Activated CD8-positive, alpha-beta memory T cell treated with anti-CD3 and anti-CD28 coated beads, Interleukin-2, amount 50 U/mL, for 24 hours (primary cell): Measurements from ENCODE around the gene TBC1D26.
"Not testable (repeated sequence)": the region's sequence is repeated elsewhere in the genome, so short reads cannot be mapped to it uniquely, and the experiment has no call there.

Experiments used
- DNase-seq: peaks from one replicate; pipeline ENCODE4 v3.0.0-alpha.2; 2020; ENCODE audit errors: extremely low read depth

Gene TBC1D26

DNA sequence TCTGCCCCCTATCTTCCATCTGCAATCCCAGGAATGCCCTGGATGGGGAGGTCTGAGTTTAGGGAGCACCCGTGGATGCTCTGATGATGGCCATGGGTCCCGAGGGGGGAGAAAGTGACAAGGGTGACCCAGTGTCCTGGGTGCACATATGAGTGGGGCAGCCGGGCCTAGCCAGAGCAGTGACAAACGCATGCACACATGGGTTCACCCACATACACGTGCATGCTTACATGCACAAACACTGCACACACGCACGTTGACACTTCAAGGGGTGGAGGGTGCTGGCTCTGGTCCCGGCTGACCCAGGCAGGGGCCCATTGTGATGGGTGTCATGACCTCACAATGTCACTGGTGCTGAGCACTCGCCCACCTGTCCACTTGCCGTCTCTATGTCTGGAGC lies at the start of gene TBC1D26:
TBC1D26 (plus strand) TSS at position 384 of the 400 bp plus-strand sequence. CDS start 3,066 bp downstream, outside the sequence.
- not testable (repeated sequence) for DNase-seq

DNA sequence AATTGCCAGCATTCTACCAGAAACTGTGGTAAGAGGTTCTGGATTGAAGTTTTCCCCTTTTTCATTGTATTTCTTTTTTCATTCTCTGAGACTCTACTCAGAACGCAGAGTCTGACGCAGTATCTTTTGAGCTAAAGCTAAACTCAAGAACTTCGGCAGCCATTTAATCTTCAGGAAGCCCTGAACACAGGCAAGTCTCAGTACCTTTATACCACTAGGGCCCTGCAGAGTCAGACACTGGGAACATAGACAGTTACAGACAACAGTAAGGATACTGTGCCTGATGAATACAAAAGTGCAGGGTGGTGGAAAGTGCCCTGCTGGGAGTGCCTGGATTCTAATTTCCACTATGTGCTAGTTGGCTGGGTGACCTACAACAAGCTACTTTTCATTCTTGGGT lies 48.9 kb upstream of the TBC1D26 start:
- not testable (repeated sequence) for DNase-seq

GRCh38 chr17:15683824-15684478 lies 48.1 kb upstream of the TBC1D26 start, which contains the start of gene TRIM16:
TRIM16 (minus strand) TSS chr17:15684311; CDS start chr17:15651609, 32,702 bp downstream.
- peak; percentile 49 for DNase-seq

- DNase-seq: not testable (repeated sequence)
Measured at GRCh38 chr17:15687494-15687893, 44.6 kb upstream of the TBC1D26 start.

GRCh38 chr17:15698967-15699366 lies 33.1 kb upstream of the TBC1D26 start:
- DNase-seq: not testable (repeated sequence)

DNA sequence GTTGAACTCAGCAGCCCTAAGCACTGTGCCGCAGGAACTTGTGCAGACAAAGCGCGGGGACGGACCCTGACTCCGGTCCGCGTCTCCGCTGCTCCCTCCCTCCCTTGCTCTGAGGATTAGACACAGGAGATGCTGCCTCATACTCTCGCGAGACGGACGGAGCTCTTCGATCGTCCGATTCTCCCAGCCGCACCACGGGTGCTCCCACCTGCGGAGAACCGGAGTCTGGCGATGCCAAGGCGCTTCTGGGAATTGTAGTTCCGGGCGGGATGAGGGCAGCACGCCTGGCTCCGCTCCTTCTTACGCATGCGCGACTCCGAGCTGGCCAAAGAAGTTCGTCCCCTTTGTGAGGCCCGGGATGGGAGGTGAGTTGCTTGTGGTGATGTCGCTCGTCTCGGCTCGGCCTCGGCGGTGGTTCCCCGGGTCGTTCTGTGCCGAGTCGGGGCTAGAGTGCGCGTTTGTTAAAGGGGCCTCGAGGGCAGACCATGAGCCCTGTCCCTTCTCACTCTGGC lies 32.6 kb upstream of the TBC1D26 start, which contains the start of gene ZNF286A:
ZNF286A (plus strand) TSS at position 340 of the 512 bp plus-strand sequence. CDS start 578 bp downstream, outside the sequence.
- DNase-seq: peak; percentile 95

- DNase-seq: not testable (repeated sequence)
Measured at GRCh38 chr17:15699937-15700336, 32.1 kb upstream of the TBC1D26 start.

DNA sequence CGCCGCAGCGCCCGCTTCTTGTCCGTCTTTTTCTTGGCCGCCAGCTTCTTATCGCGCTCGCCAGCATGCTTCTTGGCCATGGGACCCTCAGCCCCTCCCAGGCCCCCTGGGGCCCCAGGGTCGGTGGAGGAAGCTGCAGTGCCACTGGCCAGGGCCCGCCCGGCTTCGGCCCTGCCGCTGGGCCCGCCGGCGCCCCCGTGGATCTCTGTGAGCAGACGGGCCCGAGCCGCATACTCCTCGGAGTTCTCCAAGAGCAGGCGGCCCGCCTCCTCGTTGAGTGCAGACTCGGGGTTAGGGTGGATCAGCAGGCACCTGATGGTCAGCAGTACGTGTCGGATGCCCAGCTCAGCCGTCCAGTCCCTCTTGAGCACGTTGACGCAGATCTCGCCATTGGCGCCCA lies 27.8 kb upstream of the TBC1D26 start:
- not testable (repeated sequence) for DNase-seq

DNA sequence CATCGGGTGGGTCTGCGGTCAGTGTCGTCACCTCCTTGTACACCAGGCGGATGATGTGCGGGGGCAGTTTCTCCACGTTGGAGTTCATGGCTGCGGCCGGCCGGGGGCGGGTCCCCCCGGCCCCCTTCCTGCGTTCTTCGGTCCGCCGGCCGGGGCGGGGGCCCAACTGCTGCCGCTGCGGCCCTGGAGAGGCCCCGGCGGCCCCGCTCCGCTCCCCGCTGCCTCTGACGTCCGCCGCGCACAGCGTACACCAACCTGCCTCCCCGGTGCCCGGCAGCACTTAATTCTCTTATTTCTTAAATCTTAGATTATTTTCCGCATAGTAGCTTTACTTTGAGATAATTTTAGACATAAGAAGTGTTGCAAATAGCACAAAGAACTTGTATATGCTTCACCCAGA lies 27.3 kb upstream of the TBC1D26 start:
- DNase-seq: not testable (repeated sequence)

DNA sequence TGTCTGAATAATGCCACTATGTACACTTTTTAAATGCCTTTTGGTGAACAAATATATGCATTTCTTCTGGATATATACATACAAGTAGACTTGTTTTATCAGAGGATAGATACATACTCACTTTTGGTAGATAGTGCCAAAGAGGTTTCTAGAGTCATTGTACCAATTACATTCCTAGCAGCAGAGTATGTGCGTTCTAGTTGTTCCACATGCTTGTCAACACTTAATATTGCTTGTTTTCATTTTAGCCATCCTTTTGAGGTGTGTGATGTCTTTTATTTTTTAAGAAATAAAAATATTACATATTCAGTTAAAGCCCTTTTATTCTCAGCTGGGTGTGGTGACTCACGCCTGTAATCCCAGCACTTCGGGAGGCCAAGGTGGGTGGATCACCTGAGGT lies 23.2 kb upstream of the TBC1D26 start:
- not testable (repeated sequence) for DNase-seq

DNA sequence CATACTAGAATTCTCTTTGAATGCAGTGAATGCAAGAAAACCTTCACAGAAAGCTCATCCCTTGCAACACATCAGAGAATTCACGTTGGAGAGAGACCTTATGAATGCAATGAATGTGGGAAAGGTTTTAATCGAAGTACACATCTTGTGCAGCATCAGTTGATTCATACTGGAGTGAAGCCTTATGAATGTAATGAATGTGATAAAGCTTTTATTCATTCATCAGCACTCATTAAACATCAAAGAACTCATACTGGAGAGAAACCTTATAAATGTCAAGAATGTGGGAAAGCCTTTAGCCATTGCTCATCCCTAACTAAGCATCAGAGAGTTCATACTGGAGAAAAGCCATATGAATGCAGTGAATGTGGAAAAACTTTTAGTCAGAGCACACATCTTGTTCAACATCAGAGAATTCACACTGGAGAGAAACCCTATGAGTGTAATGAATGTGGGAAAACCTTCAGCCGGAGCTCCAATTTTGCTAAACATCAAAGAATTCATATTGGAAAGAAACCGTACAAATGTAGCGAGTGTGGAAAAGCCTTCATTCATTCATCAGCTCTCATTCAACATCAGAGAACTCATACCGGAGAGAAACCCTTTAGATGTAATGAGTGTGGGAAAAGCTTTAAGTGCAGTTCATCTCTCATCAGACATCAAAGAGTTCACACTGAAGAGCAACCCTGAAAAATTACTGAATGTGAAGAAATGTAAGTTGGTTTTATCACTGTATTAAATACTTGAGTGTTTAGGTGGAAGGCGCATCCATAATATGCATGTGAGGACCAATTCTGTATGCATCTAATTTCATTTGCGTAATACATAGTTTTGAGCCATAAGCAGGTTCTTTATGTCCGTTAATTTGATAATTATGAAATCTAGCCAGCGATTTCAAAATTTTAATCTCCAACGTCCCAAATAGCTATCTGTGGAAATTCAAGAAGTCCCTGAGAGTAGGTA lies 15.2 kb upstream of the TBC1D26 start:
- DNase-seq: not testable (repeated sequence)

GRCh38 chr17:15730535-15730934 lies 1.5 kb upstream of the TBC1D26 start:
- DNase-seq: not testable (repeated sequence)

- DNase-seq: not testable (repeated sequence)
Measured at GRCh38 chr17:15733174-15733789, 1.2 kb downstream of the TBC1D26 start.

- not testable (repeated sequence) for DNase-seq
Measured at GRCh38 chr17:15736578-15736977, 4.5 kb downstream of the TBC1D26 start.

GRCh38 chr17:15738066-15738465 lies 6.0 kb downstream of the TBC1D26 start:
- no peak for DNase-seq

DNA sequence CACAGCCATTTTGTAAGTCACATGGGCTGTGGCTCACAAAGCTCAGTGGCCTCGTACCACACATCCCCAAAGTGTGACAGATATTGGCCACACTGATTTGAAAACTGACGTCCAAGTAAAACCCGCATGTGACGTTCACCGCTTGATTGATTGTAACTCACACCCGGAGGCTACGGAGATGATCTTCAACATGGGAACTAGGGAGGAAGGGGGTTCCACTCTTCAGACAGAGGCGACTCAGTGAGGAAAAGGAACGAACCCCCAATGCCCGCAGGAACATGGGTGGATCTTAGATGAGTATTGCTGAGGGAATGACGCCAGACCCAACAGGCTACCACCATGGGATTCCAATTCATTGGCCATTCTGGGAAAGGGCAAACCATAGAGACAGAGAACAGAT lies 7.2 kb downstream of the TBC1D26 start:
- DNase-seq: not testable (repeated sequence)

DNA sequence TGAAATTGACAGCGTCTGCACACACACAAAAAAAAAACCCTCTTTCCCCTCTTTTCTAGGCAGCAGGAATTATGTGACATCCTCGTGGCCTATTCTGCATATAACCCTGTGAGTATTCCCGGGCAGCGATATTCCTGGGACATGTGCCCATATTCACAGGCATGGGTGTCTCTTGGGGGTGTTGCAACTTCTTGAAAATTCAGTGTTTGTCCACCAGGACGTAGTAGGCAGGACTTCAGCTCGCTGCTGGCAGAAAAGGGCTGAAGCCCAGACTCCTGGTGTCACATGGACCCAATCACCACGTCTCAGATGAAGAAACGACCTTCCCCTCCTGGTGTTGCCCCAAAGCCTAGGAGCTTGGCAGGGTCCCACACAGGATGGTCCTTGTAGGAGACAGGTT lies 8.0 kb downstream of the TBC1D26 start:
- not testable (repeated sequence) for DNase-seq

GRCh38 chr17:15740570-15741120 lies 8.6 kb downstream of the TBC1D26 start:
- no peak for DNase-seq

DNA sequence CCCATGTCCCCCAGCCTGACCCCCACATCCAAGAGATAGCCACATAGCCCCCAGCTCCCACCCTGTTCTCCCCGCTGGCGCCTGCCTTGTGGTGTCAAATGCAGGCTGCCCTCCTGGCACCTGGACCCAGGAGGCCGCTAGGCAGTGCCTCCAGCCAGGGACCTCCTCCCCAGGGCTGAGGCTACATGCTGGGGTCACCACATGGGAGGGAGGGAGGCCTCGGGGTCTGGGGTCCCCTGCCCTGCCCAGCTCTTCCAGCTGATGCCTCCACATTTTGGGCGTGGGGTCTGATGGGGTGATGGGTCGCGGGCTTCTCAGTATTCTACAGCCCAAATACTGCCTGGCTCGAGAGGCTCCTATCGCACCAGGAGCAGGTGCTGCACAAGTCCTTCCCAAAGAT lies 9.5 kb downstream of the TBC1D26 start:
- DNase-seq: no peak

DNA sequence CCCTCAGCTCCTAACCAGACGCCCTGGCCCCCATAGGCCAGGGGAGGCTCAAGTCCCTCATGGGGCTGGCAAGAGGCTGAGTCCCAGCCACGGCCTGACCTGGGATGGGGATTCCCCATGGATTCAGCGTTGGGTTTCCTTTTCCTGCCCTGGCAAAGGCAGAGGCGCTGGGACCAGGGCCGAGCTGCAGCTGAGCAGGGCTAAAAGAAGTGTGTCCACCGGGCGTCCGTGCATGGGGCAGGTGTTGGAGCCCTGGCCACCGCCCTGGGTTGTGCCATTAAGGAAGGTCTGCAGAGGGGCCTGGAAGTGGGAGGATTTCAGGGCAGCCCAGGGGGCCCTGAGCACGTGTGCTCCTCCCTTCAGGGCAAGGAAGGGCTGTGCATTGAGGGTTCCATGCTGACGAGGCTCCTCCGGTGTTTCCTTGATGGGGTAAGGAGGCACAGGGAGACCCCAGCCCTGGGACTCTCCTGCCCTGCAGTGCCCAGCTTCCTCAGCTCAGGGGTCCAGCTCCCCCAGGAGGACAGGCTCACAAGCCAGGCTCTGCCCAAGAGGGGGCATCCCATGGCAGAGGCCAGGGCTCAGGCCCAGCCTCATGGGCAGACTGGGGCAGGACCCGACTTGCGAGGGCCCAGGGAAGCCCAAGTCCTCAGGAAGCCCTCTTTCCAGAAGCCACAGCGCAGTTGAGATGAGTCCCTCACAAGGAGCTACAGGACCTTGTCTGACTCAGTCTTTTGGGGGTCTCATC lies 10.1 kb downstream of the TBC1D26 start:
- no peak for DNase-seq

DNA sequence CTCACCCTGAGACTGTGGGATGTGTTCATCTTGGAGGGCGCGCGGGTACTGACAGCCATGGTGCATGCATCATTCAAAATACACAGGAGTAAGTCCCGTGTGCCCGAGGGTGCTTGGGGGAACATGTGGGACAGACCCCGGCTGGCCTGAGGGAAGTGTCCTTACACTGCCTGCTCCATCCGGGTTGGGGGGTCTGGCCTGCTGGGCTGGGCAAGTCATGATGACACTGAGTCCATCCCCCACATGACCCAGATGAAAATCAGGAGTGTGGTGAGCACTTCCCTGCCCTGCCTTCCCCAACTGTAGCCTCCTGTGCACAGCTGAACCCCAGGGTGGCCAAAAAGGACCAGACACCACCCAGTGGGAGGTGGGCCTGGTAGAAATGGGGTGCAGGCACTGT lies 10.8 kb downstream of the TBC1D26 start:
- DNase-seq: no peak
